Cerebellar nuclear complex (tissue), 1 donor: ENCODE results near the gene MBNL3.

Experiments
- DNase-seq, 2 experiments: peaks; one replicate each; lab custom pipeline; 2025; lab: John Stamatoyannopoulos, UW

The MBNL3 gene

DNA sequence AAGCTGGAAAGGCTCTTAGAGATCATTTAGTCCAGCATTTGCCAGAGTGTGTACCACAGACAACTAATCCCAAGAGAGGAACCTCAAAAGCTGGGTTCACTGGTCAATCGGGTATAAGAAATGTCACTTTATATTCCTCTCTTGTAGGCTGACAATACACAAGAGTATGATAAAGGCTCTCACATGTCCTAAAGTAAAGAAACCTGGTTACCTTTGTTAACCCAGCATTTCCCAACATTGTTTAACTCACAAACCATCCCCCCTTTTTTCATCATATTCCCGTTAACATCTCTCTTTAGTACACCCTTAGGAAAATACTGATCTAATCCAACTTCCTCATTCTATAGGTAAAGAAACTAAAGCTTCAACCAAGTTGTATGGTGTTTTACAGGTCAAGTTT, 74.4 kb downstream of the MBNL3 start:
- DNase-seq = no peak

DNA sequence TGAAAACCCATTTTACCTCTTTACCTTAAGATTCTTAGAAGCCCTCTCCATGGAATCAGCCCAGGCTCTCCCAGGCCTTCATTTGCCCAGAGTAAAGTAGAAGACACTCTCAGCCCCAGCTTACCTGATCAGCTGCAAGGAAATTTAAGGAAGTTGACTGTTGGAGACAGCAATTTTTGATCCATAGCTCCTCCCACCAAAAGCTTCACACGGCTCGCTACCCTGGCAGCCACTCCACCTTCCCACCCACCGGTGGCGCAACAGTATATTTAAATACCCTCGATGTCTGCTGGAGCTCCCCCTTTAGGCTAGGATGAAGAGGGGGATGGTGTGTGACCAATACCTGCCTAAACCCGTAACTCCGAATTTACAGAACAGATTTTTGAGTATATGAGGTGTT, 75.4 kb downstream of the MBNL3 start:
- no peak for DNase-seq

DNA sequence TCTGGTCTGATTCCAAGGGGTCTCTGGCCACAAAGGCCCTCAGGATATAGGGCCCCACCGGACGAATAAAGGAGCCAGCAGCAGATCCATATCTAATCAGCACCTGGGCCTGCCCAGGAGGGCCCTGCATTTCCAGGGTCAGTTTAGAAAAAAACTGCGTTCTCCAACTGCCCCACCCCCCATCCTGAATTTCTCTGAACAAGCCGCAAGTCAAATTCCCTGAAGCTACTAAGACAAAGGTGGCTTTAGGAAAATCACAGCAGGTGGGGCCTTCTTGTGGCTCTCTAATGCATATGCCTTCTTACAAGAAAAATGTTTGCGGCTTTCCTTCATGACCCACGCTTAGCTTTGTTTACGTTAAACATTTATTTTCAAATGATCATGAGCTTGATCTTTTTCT, 76.6 kb downstream of the MBNL3 start:
- DNase-seq = no peak

DNA sequence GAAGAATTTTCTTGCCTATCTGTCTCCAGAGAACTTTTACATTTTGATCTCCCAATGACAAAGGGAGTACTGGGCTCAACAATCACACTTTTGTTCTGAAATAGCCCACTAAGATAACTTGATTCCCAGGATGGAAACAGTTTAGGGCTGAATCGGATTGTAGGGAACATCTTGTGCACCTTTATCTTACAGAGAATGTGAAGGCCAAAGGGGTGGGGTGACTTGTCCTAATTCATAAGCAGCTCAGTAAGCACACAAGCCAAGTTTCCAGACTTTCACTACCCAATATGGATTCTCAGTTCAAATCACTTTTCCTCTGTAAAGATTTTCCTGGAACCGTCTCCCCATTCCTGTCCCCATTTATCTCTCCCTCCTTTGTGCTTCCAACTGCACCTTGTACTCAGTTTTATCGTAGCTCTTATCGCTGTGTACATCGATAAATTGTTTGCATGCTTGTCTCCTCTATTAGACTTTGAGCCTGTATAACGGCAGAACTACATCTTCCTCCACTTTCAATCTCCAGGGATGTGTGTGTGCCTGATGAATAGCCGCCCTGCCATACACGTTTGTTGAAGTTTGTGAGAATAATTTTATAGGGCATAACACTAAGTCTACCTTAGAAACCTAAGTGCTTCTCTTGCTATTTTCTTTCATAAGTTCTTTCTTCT, 77.4 kb downstream of the MBNL3 start:
- DNase-seq = no peak

DNA sequence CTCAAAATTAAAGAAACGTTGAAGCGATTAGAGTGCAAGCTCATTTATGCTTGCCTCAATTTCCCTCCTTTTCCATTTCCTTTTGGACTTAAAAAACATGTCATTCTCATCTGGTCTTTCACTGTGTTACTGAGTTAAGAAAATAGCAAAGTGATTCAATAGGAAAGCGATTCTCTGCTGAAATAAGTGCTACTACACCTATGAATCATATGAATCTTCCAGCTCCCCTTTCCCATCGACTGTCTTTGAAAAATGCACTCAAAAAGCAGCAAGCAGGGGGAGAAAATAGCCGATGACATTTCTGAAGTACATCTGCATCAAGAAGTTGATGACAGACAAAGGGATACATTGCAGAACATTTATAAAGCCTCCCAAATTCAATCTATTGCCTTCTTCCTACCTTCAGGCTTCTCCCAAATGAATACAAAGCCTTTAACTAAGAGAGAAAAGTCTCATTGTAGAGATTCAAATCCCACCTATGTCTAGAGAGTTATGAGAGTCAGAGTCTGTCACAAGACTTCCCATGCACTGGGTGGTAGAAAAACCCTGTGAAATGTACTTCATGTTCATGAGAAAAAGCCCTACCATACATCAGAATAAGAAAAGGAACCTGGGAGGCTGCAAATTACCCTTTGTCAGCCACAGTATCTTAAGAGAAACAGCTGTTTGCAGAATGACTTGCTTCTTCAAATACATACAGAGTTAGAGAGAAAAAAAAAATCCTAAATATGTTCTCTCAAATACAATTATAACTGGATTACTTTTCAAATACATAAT, 78.9 kb downstream of the MBNL3 start:
- DNase-seq = no peak

DNA sequence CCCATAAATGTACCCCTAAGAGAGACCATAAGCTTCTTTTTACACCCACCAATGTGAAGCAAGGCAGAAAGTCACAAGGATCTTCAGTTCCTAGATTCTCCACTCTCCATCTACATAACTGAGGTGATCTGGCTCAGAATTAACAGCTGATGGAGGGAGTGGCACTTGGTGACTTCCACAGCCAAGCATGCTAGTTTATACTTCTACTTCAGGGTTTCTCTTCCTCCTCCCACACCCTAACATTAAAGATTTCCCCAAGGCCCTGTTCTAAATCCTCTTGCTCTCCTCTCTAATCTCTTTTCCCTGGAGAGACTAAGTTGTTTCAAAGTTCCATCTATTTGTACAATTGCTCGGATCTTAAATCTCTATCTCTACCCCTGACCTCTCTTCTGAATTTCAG, 81.1 kb downstream of the MBNL3 start:
- no peak for DNase-seq

DNA sequence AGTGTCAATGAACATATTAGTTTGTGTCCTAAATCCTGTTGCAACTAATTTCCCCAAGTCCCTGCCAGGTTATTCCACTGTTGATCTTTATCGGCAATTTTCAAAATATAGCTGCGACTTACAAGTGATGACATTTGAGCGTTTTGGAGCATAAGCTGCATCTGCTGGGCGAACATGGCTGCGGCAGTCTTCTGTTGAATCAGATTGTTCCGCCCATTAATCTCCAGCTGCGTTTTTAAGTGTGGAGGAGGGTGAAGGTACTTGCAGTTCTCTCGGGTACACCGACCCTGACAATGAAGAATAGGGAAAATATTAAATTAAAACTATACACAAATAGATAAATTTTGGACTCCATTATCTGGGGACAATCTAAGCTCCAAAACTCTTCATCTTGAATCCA, 82.7 kb downstream of the MBNL3 start:
- DNase-seq = no peak

DNA sequence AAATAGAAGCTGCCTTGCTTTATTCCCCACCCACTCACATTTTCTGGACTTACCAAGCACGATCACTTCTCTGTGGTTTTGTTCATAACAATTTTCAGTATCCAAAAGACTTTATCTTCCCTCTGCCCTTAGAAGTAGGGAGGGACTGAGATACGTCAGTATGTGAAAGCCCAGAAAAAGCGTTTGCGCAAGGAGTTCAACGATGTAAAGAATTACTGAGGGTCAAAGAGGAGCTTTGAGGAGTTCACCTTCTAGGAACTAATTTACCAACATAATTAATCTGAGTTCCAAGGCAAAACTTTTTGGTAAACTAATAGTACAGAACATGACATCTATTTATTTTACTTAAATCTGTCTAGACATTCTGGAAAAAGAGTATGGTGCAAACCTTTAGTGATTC, 84.6 kb downstream of the MBNL3 start:
- no peak for DNase-seq

DNA sequence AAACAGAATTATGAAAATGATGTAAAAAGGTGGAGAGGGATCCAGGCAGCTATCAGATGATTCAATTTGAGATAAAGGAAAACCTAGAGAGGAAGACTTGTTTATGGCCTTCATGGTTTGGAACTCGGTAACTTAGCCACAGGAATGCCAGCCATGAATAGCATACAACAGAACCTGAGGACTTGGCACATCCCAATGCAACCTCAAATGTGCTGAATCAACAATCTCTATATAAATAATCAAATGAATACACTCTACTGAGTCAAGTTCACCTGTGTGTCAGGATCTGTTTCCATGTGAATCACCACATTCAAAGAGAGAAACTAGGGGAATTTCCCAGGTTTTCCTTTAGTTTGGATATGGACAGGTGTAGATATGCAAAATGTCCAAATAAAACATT, 86.9 kb downstream of the MBNL3 start:
- no peak for DNase-seq

DNA sequence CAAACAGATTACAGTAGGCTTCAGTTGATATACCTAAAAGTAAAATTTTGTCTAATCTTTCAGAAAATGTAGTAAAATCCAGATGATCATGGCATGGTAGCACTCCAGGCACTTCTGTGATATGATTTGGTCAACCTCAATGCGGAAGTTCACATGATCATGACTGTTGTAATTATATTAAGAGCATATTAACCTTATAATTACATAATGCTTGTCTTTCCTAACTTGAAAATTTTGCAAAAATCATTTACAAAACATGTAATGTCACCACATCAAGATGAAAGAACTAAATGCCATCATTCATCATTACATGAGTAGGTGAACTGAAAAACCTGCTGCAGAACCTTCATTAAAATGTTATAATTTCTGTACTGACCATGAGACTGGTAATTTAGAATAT, 88.1 kb downstream of the MBNL3 start:
- no peak for DNase-seq

DNA sequence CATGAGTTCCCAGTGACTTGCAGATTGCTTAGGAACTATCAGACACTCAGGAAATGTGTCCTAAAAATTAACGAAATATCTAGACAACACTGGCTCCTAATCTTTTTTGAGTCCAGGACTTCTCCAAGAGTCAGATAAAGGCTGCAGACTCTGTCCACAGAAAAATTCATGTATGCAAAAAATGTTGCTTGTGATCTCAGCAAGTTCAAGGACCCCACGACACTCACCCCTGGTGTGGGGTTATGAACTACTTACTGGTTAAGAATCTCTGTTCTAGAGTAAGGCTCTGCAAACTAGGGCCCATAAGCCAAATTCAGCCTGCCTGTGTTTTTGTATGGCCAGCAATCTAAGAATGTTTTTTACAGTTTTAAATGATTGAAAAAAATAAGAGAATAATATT, 93.2 kb downstream of the MBNL3 start:
- no peak for DNase-seq

DNA sequence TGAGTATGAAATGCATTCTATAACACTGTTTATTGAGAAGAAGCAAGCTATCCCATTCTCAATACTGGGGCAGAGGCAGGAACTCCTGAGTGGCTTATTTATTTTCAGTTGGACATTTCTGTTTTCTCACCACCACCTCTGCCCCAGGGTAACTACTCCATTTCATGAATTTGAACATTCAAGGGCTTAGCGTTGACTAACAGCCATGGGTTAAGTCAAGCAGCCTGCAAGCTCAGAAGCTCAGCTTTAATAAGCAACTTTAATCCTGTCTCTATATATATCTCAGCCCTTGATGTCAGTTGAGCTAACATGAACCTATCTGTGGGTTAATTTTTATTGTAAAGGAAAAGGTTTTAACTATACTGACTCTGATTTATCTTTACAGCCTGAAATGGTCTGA, 93.8 kb downstream of the MBNL3 start:
- DNase-seq = no peak

DNA sequence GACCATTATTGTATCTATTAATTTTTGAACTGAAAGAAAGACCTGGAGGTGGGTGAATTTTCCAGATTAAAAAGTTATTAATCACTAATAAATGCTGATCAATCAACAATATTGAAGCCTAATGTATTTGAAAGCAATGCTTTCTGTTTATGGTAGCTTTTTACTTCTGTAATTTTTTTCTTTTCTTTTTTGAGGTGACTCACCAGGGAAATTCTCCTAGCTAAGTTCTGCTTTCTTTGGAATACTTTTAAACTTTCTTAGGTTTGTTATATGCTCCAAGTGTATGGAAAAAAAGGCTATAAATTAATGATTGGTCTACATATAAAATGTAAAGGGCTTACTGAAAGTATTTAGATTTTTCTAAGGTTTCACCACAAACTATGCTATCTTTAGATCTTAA, 94.2 kb downstream of the MBNL3 start:
- DNase-seq = no peak

DNA sequence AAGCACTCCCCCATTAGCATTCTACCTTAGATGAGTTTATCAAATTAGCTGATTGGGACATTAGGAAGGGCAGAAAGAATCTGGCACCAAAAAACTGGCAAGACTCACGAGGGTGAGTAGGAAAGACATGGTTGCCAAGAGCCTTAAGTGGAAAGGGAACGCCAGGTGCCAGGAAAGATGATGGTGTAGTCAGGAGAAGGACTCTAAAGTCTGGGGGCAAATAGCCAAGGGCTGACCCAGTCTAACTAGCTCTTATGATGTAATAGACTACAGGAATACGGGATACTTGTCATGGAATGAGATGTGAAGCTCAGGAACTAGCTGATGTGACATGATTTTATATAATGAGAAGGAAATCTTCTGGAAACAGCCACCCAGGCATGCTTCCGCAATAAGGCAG, 94.8 kb downstream of the MBNL3 start:
- no peak for DNase-seq

DNA sequence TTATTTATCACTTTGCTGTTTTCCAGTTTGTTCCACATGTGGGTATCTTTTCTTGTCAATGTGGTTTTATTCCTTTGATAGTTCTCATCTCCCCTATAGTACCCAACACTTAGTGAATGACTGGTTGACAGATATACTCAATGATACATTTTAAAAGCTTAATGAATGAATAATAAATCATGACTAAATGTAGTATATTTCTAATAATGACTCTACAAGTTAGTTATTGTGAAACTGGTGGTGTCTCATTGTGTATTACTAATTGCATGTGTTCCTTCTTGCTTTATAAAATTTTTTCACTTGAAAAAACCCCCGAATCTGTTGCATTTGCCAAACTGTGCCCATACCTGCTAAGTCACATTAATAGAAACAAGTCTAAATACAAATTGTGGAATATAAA, 95.4 kb downstream of the MBNL3 start:
- DNase-seq = no peak

DNA sequence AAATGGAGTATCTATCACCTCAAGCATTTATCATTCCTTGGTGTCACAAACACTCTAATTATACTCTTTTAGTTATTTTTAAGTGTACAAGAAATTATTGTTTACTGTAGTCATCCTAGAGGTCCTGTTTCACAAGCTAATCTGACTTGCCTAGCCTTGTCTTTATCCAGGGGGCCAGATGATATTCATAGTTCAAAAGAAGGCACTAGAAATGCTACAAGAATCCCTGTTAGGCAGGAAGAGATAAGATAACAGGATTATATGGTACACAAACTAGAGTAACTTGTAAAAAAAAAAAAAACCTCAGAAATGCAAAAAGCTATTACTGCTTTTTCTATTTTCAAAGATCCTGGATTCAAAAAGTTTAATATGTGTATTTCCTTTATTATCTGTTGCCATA, 95.8 kb downstream of the MBNL3 start:
- DNase-seq = no peak

DNA sequence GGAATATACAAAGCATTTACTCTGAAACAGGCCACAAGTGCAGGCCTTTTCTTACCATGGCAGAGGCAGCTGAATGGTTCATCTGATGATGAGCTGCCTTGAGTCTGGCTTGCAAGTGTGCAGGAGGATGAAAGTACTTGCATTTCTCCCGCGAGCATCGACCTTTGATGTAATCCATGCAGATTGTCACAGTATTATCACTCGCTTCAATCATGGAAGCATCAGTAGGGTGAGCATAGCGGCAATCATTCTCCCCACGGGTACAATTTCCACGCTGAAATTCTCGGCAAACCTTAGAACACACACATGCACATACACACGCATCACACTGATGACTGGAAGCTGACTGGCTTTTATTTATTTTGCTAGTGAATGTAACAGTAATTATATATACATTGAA, 98.0 kb downstream of the MBNL3 start:
- DNase-seq = no peak

DNA sequence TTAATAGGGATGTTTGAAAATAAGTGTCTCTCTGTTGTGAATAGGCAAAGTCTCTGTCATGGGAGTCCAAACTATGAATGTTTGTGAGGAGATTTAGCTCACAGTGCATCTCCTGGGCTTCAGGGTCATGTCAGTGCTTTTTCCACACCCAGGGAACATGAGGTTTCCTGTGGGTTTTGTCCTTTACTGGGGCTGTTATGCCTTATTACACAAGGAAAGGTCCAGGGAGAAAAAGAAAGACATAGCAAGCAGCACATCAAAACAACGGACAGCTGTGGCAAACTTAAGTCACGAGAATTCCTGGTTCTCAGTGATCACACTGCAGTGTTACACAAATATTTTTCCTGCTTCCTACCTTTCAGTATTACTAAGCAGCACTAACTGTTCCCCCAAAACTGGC, 99.4 kb downstream of the MBNL3 start:
- no peak for DNase-seq

DNA sequence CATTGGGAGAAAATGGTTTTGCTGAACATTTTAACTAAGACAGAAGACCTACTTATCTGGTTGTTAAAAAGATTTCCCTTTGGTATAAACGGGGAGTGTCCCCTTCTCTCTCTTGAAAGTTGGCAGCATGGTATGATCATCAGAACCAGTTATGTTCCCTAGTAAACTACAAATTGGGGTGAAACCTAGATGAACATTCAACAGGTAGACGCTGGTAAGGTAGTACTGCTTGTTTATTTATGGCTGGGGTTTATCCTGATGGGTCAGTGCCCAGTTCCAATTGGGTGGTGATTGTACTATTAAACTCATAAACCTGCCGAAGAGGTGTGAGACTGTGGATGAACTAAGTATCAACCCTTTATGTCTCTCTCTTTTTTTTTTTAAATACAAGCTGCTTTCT, 100.5 kb downstream of the MBNL3 start:
- DNase-seq = no peak

DNA sequence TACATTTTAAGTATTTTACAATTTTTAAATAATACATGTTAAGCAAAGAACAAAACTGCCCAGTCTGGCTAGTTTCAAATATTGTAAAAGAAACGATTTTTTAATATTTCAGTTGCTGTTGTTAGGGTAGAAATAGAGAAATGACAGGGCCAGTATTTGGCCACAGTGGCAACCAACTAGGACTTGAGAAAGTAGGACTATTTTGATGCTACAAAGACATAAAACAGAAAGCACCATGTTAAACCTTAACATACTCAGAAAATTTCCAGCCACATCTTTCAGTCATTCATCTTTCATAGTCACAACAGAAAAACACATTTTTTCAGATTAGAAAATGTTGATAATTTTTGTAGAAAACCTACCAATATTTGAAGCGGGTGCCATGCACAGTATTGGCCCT, 104.5 kb downstream of the MBNL3 start:
- no peak for DNase-seq

DNA sequence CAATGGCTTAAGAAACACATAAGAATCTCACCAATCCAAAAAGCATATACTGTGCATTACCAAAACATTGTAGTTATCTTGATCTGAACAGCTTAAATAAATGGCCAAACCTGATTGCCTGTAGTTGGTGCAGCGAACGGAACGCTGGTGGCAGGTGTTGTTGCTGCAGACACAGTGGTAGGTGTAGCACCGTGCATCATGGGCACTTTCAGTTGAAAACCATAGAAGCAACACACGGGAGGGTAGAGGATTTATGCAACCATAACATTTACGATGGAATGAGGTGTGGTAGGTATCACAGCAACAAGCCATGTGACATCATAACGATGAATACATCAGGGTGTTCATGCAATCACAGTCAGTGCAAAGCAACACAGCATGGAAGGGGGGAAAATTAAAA, 106.8 kb downstream of the MBNL3 start:
- no peak for DNase-seq

DNA sequence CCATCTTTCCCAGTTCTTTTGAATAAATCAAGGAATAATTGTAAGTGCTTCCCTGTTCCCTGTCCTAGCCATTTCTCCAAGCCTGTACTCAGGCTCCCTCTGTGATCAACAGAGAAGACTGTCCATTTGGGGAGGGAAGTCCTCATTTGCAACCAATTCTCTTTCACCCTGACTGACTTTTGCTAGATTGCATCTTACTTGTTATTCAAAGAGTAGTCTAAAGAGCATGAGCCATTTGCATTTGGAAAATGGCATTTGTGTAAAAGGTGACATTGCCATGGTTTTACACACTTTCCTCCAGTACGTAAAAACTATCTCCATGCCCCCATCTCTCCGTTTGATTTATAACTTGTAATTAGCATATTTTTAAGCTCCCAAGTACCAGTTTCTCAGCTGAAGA, 110.6 kb downstream of the MBNL3 start:
- DNase-seq = no peak

DNA sequence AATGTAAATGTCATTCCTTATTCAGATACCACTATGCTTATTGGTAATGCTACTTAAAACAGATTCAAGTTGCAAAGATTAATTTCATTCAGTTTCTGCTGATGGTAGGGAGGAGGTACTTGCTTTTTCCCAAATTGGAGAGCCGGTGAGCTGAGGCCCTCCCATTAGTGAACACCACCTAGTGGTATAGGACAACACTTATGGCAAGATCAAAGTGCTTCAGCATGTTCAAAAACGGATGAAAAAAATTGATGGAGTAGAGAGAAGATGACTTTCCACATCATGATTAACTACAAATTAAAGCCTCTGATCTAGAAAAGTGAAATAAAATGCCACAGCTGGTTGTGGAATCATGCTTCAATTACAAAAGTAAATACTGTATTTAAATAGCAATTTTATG, 112.9 kb downstream of the MBNL3 start:
- no peak for DNase-seq

DNA sequence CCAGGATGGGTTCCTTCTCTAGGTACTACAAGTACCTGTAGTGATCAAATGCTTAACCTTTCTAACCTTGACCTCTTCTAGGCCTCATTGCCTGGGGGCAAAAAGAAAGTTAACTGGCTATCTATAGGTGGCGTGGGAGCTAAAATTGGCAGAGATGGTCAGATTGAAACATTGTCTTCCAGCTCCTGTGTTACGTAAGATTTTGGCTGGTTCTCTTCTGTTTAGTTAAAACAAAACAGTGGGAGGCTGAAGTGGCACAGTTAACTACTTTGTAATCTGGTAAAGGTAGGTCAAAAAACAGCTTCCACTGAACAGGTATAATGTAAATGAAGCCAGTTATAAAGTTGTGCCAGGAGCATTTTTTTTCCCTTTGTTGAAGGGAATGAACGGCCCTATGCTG, 115.2 kb downstream of the MBNL3 start:
- DNase-seq = no peak
